Suppressor macrophage treated with lipopolysaccharide for 4 hours (primary cell): Measurements from ENCODE around the gene C1QA.

ENCODE experiments used
- DNase-seq: peaks from one replicate; pipeline ENCODE4 v3.0.0-alpha.2; 2020

C1QA gene

GRCh38 chr1:22676916-22677583 is 40.6 kb downstream of the C1QA start:
- no peak for DNase-seq

- no peak for DNase-seq
Observed at GRCh38 chr1:22677931-22678896, 41.8 kb downstream of the C1QA start.

- DNase-seq = no peak
Observed at GRCh38 chr1:22680726-22681125, 44.3 kb downstream of the C1QA start.

GRCh38 chr1:22681556-22682276 is 45.3 kb downstream of the C1QA start:
- DNase-seq = no peak

- DNase-seq = no peak
Observed at GRCh38 chr1:22683547-22683946, 47.1 kb downstream of the C1QA start.

- no peak for DNase-seq
Observed at GRCh38 chr1:22685591-22686059, 49.2 kb downstream of the C1QA start.

GRCh38 chr1:22687191-22687590 is 50.8 kb downstream of the C1QA start:
- no peak for DNase-seq

GRCh38 chr1:22688466-22688865 is 52.0 kb downstream of the C1QA start:
- no peak for DNase-seq
